Fibroblast of pulmonary artery (primary cell): ENCODE data around the gene GTF2H2C.
A peak's percentile ranks its signal among the peaks of the same experiment; 100 is the strongest.
"Not testable (repeated sequence)": the region's sequence is repeated elsewhere in the genome, so short reads cannot be mapped to it uniquely, and the experiment has no call there.

Experiments used
- DNase-seq: peaks from one replicate; pipeline ENCODE4 v3.0.0-alpha.2; 2010; ENCODE audit warnings: low read depth
- H3K4me3 ChIP-seq: replicated peaks from 2 replicates; pipeline ENCODE4 v1.5.1; 2011; ENCODE audit warnings: low read depth, mild to moderate bottlenecking, control low read depth, low read length, moderate library complexity
- CTCF ChIP-seq: IDR thresholded peaks from 2 replicates; pipeline ENCODE4 v1.5.1; 2011; ENCODE audit warnings: mild to moderate bottlenecking, control low read depth, low read length, inconsistent platforms; ENCODE audit errors: missing control alignments

Gene GTF2H2C

GRCh38 chr5:69559908-69560330 is at the start of gene GTF2H2C:
GTF2H2C (plus strand) TSS chr5:69560191; CDS start chr5:69565133, 4,942 bp downstream.
- DNase-seq = peak; percentile 75
- peak within 1 kb of the TSS; percentile 52 for H3K4me3 ChIP-seq

GRCh38 chr5:69510694-69511093 is 49.3 kb upstream of the GTF2H2C start:
- no peak for TF ChIP-seq CTCF
- no peak overlapping the region for H3K4me3 ChIP-seq
- DNase-seq = no peak

- peak; percentile 84 for DNase-seq
- H3K4me3 ChIP-seq = no peak overlapping the region
- no peak for TF ChIP-seq CTCF
Observed at GRCh38 chr5:69512740-69513260, 47.2 kb upstream of the GTF2H2C start.

GRCh38 chr5:69515570-69515969 is 44.4 kb upstream of the GTF2H2C start:
- not testable (repeated sequence) for DNase-seq, H3K4me3 ChIP-seq

GRCh38 chr5:69516769-69517168 is 43.2 kb upstream of the GTF2H2C start:
- TF ChIP-seq CTCF = no peak
- DNase-seq = no peak
- H3K4me3 ChIP-seq = no peak overlapping the region

GRCh38 chr5:69517763-69518212 is 42.2 kb upstream of the GTF2H2C start:
- TF ChIP-seq CTCF = no peak
- no peak overlapping the region for H3K4me3 ChIP-seq
- DNase-seq = peak; percentile 44

GRCh38 chr5:69519285-69519684 is 40.7 kb upstream of the GTF2H2C start:
- no peak for DNase-seq

More at GRCh38 chr5:69519285-69519684, 40.7 kb upstream of the GTF2H2C start:
- no peak for TF ChIP-seq CTCF
- H3K4me3 ChIP-seq = no peak overlapping the region
